CD4-positive, alpha-beta T cell treated with Interleukin-1 beta for 1 hour (primary cell): ENCODE measurements around the gene OGFOD3.
A peak's percentile ranks its signal among the peaks of the same experiment; 100 is the strongest.

ENCODE experiments used
- DNase-seq, 2 donors: peaks; one replicate each; pipeline ENCODE4 v3.0.0-alpha.2; 2020 to 2022

Gene OGFOD3

DNA sequence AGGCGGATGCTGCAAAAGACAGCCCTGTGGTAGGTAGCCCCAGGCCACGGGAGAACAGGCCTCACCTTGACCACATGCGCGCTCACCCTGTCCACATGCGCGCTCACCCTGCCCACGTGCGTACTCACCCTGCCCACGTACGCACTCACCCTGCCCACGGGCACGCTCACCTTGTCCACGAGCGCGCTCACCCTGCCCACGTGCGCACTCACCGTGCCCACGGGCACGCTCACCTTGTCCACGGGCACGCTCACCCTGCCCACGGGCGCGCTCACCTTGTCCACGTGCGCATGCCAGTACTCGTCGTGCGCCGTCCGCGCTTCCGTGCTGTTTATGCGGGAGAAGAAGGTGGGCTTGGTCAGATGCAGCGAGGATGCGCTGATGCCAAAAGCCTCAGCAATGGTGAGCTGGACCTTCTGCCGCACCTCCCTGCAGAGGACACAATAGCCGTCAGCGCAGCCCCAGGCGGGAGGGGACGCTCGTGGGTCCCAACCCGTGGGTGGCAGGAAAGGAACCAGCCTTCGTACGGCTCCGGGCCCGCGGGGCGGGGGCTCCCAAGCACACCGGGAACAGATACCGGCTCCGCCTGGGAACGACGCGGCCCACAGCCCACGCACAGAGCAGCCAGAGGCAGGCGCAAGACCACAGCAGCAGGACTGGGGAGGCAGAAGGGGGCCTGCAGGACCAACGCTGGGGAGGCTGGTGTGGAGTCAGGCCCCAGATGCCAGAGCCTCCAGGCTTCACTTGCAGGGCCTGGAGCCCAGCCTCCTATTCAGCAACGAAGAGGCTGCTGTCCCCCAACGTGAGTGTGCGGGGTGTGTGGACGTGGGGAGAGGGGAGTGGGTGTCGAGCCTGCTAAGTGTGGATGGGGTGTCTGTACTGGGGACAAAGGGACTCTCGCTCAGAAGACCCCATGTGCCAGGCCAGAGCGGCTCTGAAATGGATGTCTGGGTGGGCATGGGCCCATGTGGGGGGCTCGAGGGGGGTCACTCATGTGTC is 14.4 kb downstream of the OGFOD3 start:
- DNase-seq: no peak

DNA sequence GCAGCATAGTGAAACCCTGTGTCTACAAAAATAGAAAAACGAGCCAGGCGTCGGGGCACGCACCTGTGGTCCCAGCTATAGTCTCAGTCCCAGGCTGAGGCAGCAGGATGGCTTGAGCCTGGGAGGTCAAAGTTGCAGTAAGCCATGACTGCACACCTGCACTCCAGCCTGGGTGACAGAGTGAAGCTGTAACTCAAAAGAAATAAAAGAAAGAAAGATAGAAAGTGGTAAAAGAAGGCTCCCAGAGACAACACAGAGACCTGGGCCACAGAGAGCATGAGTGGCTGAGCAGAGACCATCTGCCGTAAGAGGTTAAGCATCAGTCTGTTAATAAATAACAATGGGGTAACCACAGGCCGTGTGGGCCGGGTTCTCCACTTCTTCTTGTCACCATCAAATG is 15.5 kb downstream of the OGFOD3 start:
- DNase-seq: no peak

DNA sequence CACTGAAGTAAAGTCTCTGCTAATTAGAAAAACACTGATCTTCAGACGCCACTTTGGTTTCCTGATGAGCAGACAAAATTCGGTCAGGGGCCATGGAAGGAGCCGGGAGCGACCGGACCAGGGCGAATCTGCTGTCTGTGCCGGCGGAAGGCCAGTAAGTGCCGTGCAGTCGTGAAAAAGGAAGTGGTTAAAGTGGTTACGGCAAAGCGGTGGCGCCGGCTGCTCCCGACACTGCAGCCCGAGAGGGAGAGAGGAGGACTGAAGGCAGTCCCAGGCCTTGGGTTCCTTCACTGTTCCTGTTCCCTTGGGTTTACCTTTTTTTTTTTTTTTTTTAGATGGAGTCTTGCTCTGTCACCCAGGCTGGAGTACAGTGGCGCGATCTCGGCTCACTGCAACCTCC is 17.6 kb downstream of the OGFOD3 start:
- peak; percentile 51 to 60 for DNase-seq

DNA sequence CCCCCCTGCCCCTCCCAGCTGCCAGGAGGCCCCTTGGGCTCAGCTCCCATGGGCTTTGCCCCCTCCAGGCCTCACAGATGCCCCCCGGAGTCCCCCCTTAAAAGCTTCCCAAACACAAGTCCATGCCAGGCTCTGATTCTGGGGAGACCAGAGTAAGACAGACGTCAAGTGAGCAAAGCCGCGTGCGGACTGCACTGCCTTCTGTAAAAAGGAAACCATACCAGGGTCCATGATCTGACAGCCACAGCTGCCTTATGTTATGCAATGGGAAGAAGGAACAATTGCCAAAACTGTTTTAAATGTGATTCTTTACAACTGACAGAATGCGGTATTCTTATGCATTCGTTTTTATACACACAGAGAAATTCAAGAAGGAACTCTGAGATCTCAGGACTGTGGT is 18.2 kb downstream of the OGFOD3 start:
- no peak for DNase-seq

- DNase-seq: no peak
Measured at GRCh38 chr17:82399601-82400101, 18.7 kb downstream of the OGFOD3 start.

GRCh38 chr17:82399041-82399441 is 19.3 kb downstream of the OGFOD3 start:
- no peak for DNase-seq

- no peak for DNase-seq
Measured at GRCh38 chr17:82397449-82398335, 20.7 kb downstream of the OGFOD3 start.

DNA sequence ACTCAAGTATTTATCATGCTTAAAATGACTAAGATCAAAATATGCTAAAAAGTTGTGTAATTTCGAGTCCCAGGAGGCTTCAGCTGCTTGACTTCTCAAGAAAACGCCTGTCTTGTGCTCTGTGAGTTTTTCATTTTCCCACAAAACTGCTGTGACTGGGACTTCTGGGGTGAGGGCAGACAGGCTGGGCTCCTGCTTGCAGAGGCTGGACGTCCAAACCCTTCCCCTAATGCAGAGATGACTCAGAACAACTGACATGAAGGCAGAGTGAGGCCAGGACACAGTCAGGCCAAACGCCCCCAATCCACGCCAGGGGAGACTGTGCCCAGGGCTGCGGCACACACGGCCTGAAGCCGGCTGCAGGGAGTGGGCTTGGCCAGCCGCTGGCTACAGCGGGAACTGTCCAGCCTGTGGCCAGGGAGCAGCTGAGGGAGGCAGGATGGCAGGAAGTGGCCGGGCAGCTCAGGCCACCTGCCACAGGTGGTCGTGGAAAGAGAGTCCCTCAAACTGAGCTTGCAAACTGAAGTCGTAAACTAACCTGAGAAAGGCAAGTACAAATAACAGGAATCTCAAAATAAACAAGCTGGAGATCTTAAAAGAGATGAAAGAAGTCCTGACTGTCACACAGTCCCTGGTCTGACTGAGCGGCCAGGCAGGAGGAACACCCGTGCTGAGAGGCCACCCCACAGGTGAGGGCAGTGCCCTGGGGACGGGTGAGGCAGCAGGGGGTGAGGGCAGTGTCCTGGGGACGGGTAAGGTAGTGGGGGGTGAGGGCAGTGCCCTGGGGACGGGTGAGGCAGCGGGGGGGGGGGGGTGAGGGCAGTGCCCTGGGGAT is 21.6 kb downstream of the OGFOD3 start:
- no peak for DNase-seq

DNA sequence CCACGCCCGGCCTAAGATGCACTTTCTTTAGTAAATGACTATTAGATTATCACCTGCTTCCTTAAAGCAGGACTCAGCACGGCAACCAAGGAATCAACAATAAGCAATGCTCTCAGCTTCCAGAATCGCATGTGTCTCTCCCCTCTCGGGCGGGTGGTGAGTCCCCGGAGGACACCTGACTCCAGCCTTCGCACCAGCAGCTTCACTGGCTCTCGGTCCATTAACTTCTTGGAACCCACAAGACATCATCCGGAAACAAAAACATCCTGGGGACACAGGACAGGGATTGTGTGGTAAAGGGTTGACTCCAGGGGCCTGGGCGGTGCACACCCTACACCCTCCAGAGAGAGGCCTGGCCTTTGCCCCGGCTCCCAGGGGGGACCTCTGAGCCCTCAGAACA is 24.1 kb downstream of the OGFOD3 start:
- DNase-seq: no peak

GRCh38 chr17:82392941-82393340 is 25.4 kb downstream of the OGFOD3 start:
- DNase-seq: no peak

DNA sequence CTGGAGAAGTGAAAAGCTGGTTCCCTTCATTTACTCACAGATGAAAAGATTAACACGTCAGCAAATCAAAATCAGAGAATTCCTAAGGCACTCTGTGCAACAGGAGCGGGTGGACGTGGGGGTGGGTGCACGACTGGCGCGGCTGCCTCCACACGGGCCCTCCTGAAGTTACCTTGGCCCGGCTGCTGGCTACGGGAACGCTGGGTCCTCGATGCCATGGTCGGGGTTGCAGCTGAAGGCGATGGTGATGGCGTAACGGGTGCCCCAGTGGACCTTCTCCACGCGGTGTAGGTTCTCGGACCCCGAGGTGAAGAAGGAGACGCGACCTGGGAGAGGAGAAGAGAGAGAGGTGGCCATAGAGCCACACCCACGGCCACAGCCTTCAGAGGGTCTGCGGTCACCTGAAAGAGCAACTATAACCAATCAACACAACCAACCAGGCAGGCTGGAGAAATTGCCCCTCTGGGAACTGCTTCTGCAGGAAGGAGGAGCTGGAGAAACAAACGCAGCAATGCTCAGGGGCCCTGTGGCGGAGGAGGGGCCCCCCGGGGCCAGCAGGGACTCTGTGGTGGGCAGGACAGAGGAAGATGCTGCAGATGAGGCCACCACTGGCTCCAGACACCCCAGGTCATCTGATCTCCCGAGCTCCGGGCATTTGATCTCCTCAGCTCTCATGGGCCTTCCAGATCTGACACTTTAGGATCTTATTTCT is 26.0 kb downstream of the OGFOD3 start:
- DNase-seq: no peak

- DNase-seq: no peak
Measured at GRCh38 chr17:82391496-82392066, 26.8 kb downstream of the OGFOD3 start.

DNA sequence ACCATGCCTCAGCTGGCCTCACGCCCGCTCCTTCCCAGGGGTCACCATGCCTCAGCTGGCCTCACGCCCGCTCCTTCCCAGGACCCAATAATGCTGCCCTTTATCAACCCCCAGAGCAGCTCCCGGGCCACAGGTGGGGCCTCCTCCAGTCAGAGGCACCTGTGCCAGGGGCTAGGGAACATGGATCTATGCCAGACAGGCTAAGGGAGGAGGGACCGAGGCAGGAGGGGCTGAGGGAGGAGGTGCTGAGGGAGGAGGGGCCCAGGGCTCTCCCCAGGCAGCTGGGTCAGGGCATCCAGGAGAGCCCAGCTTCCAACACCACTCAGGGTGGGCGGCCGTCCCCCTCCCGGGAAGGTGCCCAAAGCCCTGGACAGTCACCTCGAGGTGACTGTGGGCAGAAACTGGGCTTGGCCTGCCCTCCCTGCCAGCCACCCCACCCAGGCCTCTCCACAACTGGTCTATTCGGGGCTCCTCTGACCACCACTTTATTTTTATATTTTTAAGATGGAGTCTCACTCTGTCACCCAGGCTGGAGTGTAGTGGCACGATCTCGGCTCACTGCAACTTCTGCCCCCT is 27.4 kb downstream of the OGFOD3 start:
- DNase-seq: no peak

DNA sequence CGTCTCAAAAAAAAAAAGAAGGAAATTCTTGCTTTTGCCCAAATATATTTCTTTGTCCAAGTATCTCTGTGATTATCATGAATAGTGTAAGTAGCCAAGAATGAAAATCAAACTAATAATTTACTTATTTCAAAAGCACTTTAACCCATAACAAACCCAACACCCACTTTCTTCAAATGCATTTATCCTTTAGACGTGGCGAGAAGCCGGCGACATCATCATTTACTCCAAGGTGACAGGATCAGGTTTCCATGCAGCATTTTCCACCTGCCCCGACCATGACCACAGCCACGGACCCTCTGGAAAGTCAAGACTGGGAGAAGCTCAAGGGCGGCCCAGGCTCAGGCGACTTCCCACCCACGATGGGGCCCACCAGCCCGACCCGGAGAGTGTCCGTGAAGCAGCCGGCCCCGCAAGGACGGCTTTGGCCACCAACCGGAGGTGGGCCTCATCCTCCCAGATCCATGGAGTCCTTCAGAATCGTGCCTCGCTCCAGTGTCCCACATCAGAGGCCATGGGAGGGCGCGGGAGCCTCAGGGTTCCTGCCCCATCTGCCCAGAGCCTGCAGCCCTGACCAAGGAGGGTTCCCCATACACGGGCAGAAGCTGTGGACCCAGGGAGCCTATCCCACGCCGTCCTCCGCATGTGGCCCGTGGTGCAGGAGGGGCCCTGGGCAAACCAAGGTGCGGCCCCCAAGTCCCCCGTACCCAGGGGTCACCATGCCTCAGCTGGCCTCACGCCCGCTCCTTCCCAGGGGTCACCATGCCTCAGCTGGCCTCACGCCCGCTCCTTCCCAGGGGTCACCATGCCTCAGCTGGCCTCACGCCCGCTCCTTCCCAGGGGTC is 28.1 kb downstream of the OGFOD3 start:
- no peak for DNase-seq

DNA sequence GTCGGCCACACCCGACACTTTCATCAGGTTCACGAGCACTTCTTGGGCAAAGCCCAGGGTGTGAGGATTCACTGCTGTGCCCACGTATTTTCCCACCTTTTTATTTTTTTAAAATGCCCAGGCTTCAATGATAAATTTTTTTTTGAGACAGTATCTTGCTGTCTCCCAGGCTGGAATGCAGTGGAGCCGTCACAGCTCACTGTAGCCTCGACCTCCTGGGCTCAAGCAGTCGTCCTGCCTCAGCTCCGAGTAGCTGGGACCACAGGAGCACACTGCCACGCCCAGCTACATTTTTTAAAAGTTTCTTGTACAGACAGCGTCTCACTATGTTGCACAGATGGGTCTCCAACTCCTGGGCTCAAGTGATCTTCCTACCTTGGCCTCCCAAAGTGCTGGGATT is 29.0 kb downstream of the OGFOD3 start:
- DNase-seq: no peak

DNA sequence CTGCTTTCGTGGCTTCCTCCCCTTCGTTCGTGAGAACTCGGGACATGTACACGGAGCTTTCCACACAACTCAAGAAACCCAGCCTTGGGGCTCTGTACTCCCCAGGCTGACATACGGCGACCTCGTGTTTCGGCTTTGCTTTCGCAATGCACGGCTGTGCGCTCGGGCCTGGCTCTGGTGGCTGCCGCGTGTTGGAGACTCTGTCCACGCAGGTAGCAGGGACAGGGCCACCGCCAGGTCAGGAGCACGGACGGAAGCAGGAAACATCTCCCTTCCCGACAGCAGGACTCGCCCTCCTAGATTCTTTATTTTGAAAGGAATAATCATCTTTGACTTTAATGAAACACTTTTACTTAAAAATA is 29.5 kb downstream of the OGFOD3 start:
- DNase-seq: no peak

DNA sequence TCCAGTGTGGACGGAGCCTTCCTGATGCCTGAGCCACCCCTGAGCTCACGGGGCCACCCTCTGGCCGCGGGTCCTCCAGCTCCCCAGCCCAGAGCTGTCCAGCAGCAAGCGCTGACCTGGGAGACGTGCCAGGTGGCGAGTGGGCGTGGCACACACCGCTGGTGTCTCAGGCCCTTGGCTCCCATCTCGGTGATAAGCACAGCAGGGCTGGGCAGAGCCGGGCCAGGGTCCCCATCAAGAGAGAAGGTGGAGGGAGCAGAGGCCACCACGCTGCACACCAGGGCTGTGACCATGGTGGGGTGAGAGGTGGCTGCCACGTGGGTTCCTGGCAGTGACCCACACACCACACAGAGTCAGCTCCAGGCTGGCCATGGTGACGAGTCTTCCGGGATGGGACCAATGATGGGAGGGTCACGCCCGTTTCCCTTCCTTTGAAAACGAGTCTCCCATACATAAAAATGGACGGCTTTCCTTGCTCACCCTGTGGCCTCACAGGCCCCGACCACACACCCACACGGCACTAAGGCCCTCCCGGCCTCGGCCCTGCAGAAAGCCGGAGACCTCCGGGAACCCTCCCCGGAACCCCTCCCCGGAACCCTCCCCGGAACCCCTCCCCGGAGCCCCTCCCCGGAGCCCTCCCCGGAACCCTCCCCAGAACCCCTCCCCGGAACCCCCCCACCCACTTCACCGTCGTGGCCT is 30.0 kb downstream of the OGFOD3 start:
- DNase-seq: no peak

DNA sequence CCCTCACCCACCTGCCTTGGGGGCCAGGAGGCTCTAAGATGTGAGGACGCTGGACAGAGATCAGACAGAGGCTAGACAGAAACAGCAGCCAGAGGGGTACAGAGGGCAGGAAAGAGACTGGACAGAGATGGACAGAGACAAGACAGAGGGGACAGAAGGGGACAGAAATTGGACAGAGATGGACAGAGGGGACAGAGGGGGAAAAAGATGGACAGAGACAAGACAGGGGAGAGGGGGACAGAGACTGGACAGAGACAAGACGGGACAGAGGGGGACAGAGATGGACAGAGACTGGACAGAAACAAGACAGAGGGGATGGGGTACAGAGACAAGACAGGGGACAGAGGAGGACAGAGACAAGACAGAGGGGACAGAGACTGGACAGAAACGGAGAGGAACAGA is 30.7 kb downstream of the OGFOD3 start:
- no peak for DNase-seq

GRCh38 chr17:82386881-82387704 is 31.3 kb downstream of the OGFOD3 start:
- no peak for DNase-seq
